HG02973 (cell line): Measurements from ENCODE around the gene CHRDL2.
A peak's percentile ranks its signal among the peaks of the same experiment; 100 is the strongest.

Source experiments
- ATAC-seq: cut with Tn5 transposase; IDR thresholded peaks from one replicate; pipeline ENCODE4 v1.9.1; 2021; ENCODE audit warnings: moderate library complexity; ENCODE audit not compliant: unreplicated experiment

Gene CHRDL2

GRCh38 chr11:74749127-74749964, 18.1 kb upstream of the CHRDL2 start:
- ATAC-seq = peak; percentile 47

DNA sequence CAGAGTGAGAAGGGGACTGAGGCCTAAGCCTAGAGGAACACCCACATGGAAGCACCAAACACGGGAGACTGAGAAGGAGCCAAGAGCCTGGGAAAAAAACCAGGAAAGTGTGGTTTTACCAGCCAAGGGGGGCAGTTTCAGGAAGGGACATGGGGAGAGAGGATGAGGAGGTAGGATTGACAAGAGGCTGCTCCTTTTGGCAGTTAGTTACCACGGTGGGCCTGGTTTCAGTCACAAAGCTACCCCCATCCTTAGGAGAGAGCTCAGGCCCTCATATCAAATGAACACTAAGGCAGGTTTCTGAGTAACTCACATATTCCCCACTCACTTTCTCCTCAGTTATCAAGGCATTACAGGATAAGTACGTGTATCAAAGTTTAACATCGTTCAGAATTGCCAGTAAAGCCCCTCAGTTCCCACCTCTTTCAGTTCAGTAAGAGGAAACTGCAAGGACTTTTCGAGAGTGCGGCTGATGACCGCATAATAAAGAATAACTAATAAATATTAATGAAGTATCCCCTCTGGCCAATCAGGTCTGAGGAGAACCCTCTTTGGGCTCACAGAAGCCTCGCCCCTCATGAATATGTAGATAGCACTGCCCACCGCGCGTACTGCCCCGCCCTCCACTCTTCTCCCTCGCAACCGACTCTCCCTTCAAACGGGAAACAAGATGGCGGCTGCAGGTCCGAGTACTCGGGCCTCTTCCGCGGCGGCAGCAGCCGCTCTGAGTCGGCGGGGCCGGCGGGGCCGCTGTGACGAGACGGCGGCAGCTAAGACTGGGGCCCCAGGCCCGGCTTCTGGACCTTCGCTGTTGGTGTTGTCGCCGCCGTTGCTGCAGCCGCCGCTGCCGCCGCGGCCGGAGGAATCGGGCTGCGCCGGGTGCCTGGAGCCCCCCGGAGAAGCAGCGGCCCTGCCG, 17.2 kb upstream of the CHRDL2 start, which contains the start of gene RNF169:
Gene RNF169, plus strand, starts transcription at position 639 of the 916 bp plus-strand sequence. Its CDS starts 32 bp downstream, at position 671.
- ATAC-seq = peak; percentile 96

DNA sequence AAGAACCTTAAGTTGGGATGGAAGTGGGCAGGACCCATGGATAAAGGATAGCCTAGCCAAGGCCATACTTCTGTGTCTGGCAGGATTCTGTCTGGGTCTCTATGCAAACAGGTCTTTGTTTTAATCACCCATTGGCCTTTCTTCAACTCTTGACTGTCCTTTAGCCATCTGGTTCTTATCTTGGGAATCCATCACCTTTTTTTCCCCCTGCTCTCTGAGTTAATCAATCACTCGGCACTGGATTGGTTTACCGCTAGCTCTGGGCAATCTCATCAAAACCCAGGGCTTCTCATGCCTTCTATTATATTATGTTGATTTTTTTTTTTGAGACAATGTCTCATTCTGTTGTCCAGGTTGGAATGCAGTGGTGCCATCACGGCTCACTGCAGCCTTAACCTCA, 15.6 kb upstream of the CHRDL2 start:
- ATAC-seq = no peak

GRCh38 chr11:74744277-74744676, 13.1 kb upstream of the CHRDL2 start:
- no peak for ATAC-seq

GRCh38 chr11:74743640-74744039, 12.4 kb upstream of the CHRDL2 start:
- ATAC-seq = no peak

- no peak for ATAC-seq
Observed at GRCh38 chr11:74742070-74742469, 10.8 kb upstream of the CHRDL2 start.

- no peak for ATAC-seq
Observed at GRCh38 chr11:74739546-74740270, 8.5 kb upstream of the CHRDL2 start.

GRCh38 chr11:74736031-74736430, 4.8 kb upstream of the CHRDL2 start:
- ATAC-seq = no peak

GRCh38 chr11:74735365-74735928, 4.2 kb upstream of the CHRDL2 start:
- ATAC-seq = no peak

- ATAC-seq = no peak
Observed at GRCh38 chr11:74734559-74734925, 3.3 kb upstream of the CHRDL2 start.

GRCh38 chr11:74730571-74731260, 510 bp downstream of the CHRDL2 start:
- ATAC-seq = no peak

DNA sequence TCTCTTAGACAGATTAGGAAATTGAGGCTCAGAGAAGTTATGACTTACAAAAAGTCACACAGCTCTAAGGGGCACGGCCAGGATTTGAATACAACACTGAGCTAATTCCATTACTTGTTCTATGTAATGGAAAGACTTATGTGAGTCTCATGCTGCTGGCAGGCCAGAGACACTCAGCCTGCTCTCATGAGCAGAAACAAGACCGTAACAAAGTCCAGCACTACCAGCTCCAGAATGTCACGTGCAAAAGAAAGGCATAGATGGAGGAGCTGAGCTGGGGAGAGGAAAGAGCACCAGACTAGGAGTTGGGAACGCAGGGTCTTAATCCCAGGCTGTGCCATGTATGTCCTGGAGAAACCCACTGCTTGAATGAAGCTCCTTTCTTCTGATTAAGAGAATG, 1.8 kb downstream of the CHRDL2 start:
- no peak for ATAC-seq

DNA sequence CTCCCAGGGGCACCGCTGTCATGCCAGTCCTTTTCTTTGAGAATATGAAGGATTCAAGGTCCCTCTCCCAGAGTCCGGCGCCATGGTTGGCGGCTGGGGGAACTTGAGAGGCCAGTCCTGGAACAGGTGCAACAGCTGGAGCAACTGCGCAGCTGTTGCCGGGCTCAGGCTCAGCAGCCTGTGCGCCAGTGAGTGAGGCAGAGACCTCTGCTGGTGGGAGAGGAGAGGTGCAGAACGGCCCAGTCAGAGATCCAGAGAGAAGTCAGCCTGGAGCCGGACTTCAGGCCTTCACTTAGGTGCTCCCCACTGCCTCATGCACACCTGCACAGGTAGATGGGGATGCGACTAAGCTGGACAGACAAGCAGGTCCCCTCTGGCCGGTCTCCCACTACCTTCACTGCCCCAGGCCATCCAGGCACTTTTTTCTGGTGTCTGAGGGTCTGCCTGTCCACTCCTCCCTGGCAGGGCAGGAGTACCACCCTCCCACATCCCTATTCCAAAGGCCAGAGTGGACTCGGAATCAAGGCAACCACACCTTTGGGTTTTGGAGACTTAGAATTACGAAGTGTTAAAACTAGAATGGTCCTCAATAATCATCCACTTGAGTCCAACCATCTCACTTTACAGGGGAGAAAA, 4.6 kb downstream of the CHRDL2 start:
- peak; percentile 76 for ATAC-seq

DNA sequence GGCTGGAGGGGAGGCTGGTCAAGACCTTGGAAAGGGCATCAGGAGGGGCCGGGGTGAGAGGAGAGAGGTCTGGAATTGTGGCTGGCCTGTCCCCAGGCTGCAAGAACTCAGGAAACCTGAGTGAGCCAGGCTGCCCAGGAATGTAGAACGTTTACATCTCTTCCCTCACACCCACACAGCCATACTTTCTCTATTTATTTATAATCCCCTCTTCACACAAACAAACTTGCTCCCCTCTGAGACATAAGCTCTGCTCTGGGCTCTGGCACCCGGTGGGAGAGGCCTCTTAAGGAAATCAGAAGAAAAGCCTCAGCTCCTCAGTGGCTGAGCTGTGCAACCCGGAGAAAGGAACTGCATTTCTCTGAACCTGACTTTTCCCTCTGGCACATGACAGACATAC, 5.5 kb downstream of the CHRDL2 start:
- ATAC-seq = no peak

- no peak for ATAC-seq
Observed at GRCh38 chr11:74723511-74723910, 7.7 kb downstream of the CHRDL2 start.

GRCh38 chr11:74721479-74721835, 9.8 kb downstream of the CHRDL2 start:
- no peak for ATAC-seq

DNA sequence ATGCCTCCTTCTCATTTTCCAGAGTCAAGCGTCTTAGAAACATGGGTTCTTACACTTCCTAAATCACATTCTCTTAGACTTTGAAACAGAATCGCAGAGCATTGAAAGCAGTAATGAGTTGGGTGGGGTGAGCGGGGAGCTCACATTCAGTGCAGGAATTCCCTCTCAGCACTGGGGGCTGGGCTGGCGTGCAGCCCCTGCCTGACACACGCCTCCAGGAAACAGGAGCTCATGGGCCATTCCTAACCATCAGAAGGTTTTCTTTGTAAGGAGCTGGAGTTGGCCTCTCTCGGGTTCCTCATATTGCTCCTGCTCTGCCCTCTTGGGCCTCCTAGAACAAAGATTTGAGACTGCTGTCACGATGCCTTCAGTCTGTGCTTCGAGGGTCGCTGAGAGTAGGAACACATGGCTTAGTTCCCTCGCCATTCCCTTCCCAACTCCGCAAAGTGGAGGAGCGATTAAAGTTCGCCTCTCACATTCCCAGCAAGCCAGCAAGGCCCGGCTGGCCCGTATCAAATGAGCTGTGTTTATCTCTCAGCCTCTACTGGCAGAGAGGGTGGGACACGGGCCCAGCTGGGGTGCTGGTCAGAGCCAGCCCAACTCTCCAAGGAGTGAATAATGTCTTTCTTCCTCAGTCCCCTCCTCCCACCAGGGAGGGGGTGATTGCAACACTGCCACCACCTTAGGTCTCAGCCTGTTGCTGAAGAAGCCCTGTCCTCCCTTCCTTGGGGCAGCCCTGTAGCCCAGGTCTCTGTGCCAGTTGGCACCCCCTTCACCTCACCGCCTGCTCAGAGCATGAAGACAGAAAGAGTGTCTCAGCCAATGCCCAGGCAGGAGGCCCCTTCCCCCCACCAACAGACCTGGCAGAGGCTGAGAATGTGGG, 10.4 kb downstream of the CHRDL2 start:
- no peak for ATAC-seq

DNA sequence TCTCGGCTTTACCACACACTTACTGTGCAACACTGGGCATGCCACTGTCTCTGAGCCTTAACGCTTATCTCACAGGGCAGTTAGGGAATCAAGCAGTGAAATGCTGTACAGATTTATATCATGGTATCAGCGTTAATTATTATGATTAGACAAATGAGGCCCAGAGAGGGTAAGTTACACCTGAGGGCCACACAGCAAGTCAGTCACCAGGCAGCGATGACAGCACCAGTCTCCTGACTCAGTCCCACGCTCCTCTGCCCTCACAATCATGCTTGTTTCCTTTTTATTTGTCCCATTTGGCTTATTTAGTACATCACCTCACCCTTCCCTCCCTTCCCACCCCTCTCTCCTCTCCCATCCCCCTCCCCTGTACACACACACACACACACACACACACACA, 12.2 kb downstream of the CHRDL2 start:
- ATAC-seq = no peak
